OCI-LY3 (cell line): ENCODE data around the gene ADAMTSL4.

Source experiments
- H2AFZ ChIP-seq: fragments of 200-600, 300-600 bp; shearing (Covaris generic); 2 replicates; pipeline ENCODE4 v1.6.0; 2014; ENCODE audit warnings: antibody characterized with exemption, low read depth, low read length
- H3K27ac ChIP-seq: fragments of 200-600, 300-600 bp; sonication (generic); 2 replicates; pipeline ENCODE4 v1.5.1; 2014; ENCODE audit warnings: mild to moderate bottlenecking, low read length, moderate library complexity, mixed read lengths
- H3K27me3 ChIP-seq: fragments of 200-600, 300-600 bp; sonication (generic); 2 replicates; pipeline ENCODE4 v1.6.1; 2014; ENCODE audit warnings: low read depth, low read length, mixed read lengths
- H3K36me3 ChIP-seq: fragments of 200-600, 300-600 bp; sonication (generic); replicated peaks from 2 replicates; pipeline ENCODE3; 2014; ENCODE audit warnings: low read depth, low read length, mixed read lengths
- H3K4me1 ChIP-seq: fragments of 300-600, 200-600 bp; sonication (generic); 2 replicates; pipeline ENCODE4 v1.6.1; 2014; ENCODE audit warnings: low read length, mixed read lengths
- H3K4me2 ChIP-seq: fragments of 200-600, 300-600 bp; sonication (generic); 2 replicates; pipeline ENCODE4 v1.6.1; 2014; ENCODE audit warnings: low read length, mixed read lengths
- H3K4me3 ChIP-seq: fragments of 300-600, 200-600 bp; sonication (generic); 2 replicates; pipeline ENCODE4 v1.5.1; 2014; ENCODE audit warnings: antibody characterized with exemption, mild to moderate bottlenecking, low read length, moderate library complexity
- H3K79me2 ChIP-seq: fragments of 300-600, 200-600 bp; shearing (Covaris generic); 2 replicates; pipeline ENCODE4 v1.6.1; 2014; ENCODE audit warnings: mild to moderate bottlenecking, low read length, mixed read lengths
- H3K9ac ChIP-seq: fragments of 300-600, 200-600 bp; shearing (Covaris generic); 2 replicates; pipeline ENCODE4 v1.6.0; 2014; ENCODE audit warnings: mild to moderate bottlenecking, low read length, moderate library complexity
- H3K9me3 ChIP-seq: fragments of 200-600, 300-600 bp; shearing (Covaris generic); 2 replicates; pipeline ENCODE4 v1.6.1; 2014; ENCODE audit warnings: low read length, mixed read lengths; ENCODE audit not compliant: insufficient read depth
- H4K20me1 ChIP-seq: fragments of 200-600, 300-600 bp; sonication (generic); 2 replicates; pipeline ENCODE4 v1.6.1; 2016; ENCODE audit warnings: low read length, mixed read lengths; ENCODE audit not compliant: insufficient read depth
- CTCF ChIP-seq: fragments of 200-600, 300-600 bp; sonication (generic); IDR thresholded peaks from 2 replicates; pipeline ENCODE4 v1.5.1; 2014; ENCODE audit warnings: antibody characterized with exemption, low read length, low read depth
- EZH2phosphoT487 ChIP-seq: fragments of 200-600 bp; shearing (Covaris generic); IDR thresholded peaks from 2 replicates; pipeline ENCODE4 v1.6.1; 2018; ENCODE audit warnings: antibody characterized with exemption, mixed run types, low read depth

The ADAMTSL4 gene

GRCh38 chr1:150528196-150528595, 21.0 kb upstream of the ADAMTSL4 start:
- TF ChIP-seq CTCF, result no peak
- no peak for TF ChIP-seq EZH2phosphoT487
- Histone ChIP-seq H3K9me3 (no peaks in the 10 kb centered on the region), H3K79me2 (no peaks in the 10 kb centered on the region)

GRCh38 chr1:150529017-150529416, 20.2 kb upstream of the ADAMTSL4 start:
- H3K79me2 ChIP-seq, result no peaks in the 10 kb centered on the region
- H3K4me1 ChIP-seq, result peaks cover 9% of the 10 kb centered on the region; the same call in 1 of the 2 replicates
- no peak overlapping the region for H3K27ac ChIP-seq
- no peak overlapping the region for H3K4me2 ChIP-seq
- H3K36me3 ChIP-seq, result no peaks in the 10 kb centered on the region
- H4K20me1 ChIP-seq, result no peaks in the 10 kb centered on the region
- H3K27me3 ChIP-seq, result no peaks in the 10 kb centered on the region
- no peak for TF ChIP-seq EZH2phosphoT487
- peak overlapping the region; percentile 35; the same call in 1 of the 2 replicates for H2AFZ ChIP-seq
- no peak overlapping the region for H3K9ac ChIP-seq
- H3K4me3 ChIP-seq, result no peak overlapping the region
- H3K9me3 ChIP-seq, result no peaks in the 10 kb centered on the region

More at GRCh38 chr1:150528196-150528595, 21.0 kb upstream of the ADAMTSL4 start:
- Histone ChIP-seq H3K27ac (no peak overlapping the region), H3K27me3 (no peaks in the 10 kb centered on the region), H3K4me3 (no peak overlapping the region), H2AFZ (no peak overlapping the region), H3K36me3 (no peaks in the 10 kb centered on the region), H4K20me1 (no peaks in the 10 kb centered on the region), H3K4me1 (peaks cover 9% of the 10 kb centered on the region; the same call in 1 of the 2 replicates), H3K4me2 (no peak overlapping the region), H3K9ac (no peak overlapping the region)

GRCh38 chr1:150530491-150531159, 18.6 kb upstream of the ADAMTSL4 start:
- no peaks in the 10 kb centered on the region for H3K36me3 ChIP-seq
- no peaks in the 10 kb centered on the region for H3K27me3 ChIP-seq
- H3K27ac ChIP-seq, result no peak overlapping the region
- H3K4me3 ChIP-seq, result no peak overlapping the region
- TF ChIP-seq CTCF, result no peak
- TF ChIP-seq EZH2phosphoT487, result no peak
- H3K9ac ChIP-seq, result no peak overlapping the region
- H3K9me3 ChIP-seq, result no peaks in the 10 kb centered on the region
- H2AFZ ChIP-seq, result no peak overlapping the region
- H3K4me1 ChIP-seq, result peaks cover 9% of the 10 kb centered on the region; the same call in 1 of the 2 replicates
- no peaks in the 10 kb centered on the region for H3K79me2 ChIP-seq
- H3K4me2 ChIP-seq, result no peak overlapping the region
- H4K20me1 ChIP-seq, result no peaks in the 10 kb centered on the region

GRCh38 chr1:150532860-150533259, 16.3 kb upstream of the ADAMTSL4 start:
- Histone ChIP-seq H3K79me2 (no peaks in the 10 kb centered on the region), H3K27ac (no peak overlapping the region), H3K27me3 (no peaks in the 10 kb centered on the region), H4K20me1 (no peaks in the 10 kb centered on the region), H3K9me3 (no peaks in the 10 kb centered on the region), H3K36me3 (no peaks in the 10 kb centered on the region), H3K4me2 (no peak overlapping the region), H3K4me1 (peaks cover 9% of the 10 kb centered on the region; the same call in 1 of the 2 replicates), H2AFZ (no peak overlapping the region), H3K9ac (no peak overlapping the region), H3K4me3 (no peak overlapping the region)
- TF ChIP-seq CTCF (0 out of 2 replicates have a peak, but pooled peaks have one; percentile 23), EZH2phosphoT487 (no peak)
